Gastrocnemius medialis (tissue), 4 donors: ENCODE measurements around the gene MZB1.

ENCODE experiments used
- CTCF ChIP-seq, 5 experiments: fragments of 450-650 bp in 3 of 5; fragments of 200-600 bp in 2 of 5; sonication (generic) in 2 of 5; IDR thresholded peaks in 4 of 5; conservative IDR thresholded peaks in 1 of 5; 1 replicate in 4 of 5; 2 replicates in 1 of 5; pipeline ENCODE4 v1.5.1; 2016 to 2019; ENCODE audit warnings: antibody characterized with exemption in 5 of 5, mild to moderate bottlenecking in 3 of 5, moderate library complexity in 3 of 5
- POLR2A ChIP-seq, 2 donors: fragments of 450-650 bp; IDR thresholded peaks; one replicate each; pipeline ENCODE4 v1.6.1; 2017; ENCODE audit warnings: antibody characterized with exemption in 2 of 2, mild to moderate bottlenecking in 2 of 2, moderate library complexity in 2 of 2

GRCh38 chr5:139406963-139407362, 17.2 kb upstream of the MZB1 start:
- no peak for TF ChIP-seq POLR2A (IDR thresholded peaks at IDR 0.05)
- no peak for TF ChIP-seq CTCF (IDR thresholded peaks at IDR 0.05 in 4 of 5, conservative IDR thresholded peaks at IDR 0.05 in 1 of 5)
